IMR-90 (cell line): ENCODE data around the gene AGBL2. TPM values are rescaled to one million over a fixed set of nuclear protein-coding genes. Genes with fewer than 3 reads are reported as not detected.
"Not testable (repeated sequence)": the region's sequence is repeated elsewhere in the genome, so short reads cannot be mapped to it uniquely, and the experiment has no call there.

Source experiments
- ATAC-seq: fragments of 200-7000 bp; cut with Tn5 transposase; 2 replicates; pipeline ENCODE4 v1.9.1; 2020; ENCODE audit warnings: low read depth, mild to moderate bottlenecking, moderate library complexity
- BruUV-seq: library from RNA; stranded (reverse); fragments of 400-500 nt; replicated peaks from 2 replicates; lab custom pipeline; 2021; lab: Mats Ljungman, UMichigan
- CTCF ChIA-PET: fragments of 300-600 bp; formaldehyde crosslinking; extraction: SDS; loops from one replicate; lab custom pipeline; 2021; ENCODE audit warnings: antibody characterized with exemption; lab: Yijun Ruan, JAX
- POLR2A ChIA-PET: fragments of 300-600 bp; sonication (Branson Sonifier 250); formaldehyde crosslinking; loops from one replicate; lab custom pipeline; 2022; ENCODE audit warnings: antibody characterized with exemption; ENCODE audit not compliant: unreplicated experiment; lab: Charles Lee
- DNase-seq: peaks from one replicate; pipeline ENCODE4 v3.0.0; 2013
- H2AFZ ChIP-seq: replicated peaks from 2 replicates; pipeline ENCODE3; 2013; ENCODE audit warnings: low read length, mild to moderate bottlenecking; ENCODE audit not compliant: poor library complexity
- H2AK5ac ChIP-seq: 2 replicates; pipeline ENCODE4 v1.6.1; 2013; ENCODE audit warnings: low read depth, low read length, inconsistent platforms
- H2AK9ac ChIP-seq: replicated peaks from 2 replicates; pipeline ENCODE3; 2013; ENCODE audit warnings: mild to moderate bottlenecking, low read depth, low read length, moderate library complexity; ENCODE audit not compliant: poor library complexity
- H2BK120ac ChIP-seq: 2 replicates; pipeline ENCODE4 v1.6.1; 2013; ENCODE audit warnings: low read depth, low read length, inconsistent platforms
- H2BK15ac ChIP-seq: 3 replicates; pipeline ENCODE4 v1.6.1; 2013; ENCODE audit warnings: low read depth, low read length, inconsistent platforms
- H2BK20ac ChIP-seq: 2 replicates; pipeline ENCODE4 v1.6.1; 2013; ENCODE audit warnings: low read depth, mild to moderate bottlenecking, inconsistent platforms, low read length, moderate library complexity
- H2BK5ac ChIP-seq: 2 replicates; pipeline ENCODE4 v1.6.1; 2013; ENCODE audit warnings: mild to moderate bottlenecking, low read depth, low read length, inconsistent platforms; ENCODE audit not compliant: poor library complexity, severe bottlenecking
- H3K14ac ChIP-seq: replicated peaks from 2 replicates; pipeline ENCODE4 v1.6.1; 2013; ENCODE audit warnings: low read depth, low read length, inconsistent platforms
- H3K18ac ChIP-seq: 2 replicates; pipeline ENCODE4 v1.6.1; 2013; ENCODE audit warnings: low read depth, low read length, control low read depth
- H3K23ac ChIP-seq: 2 replicates; pipeline ENCODE4 v1.6.1; 2013; ENCODE audit warnings: low read depth, low read length, inconsistent platforms
- H3K27ac ChIP-seq: 2 replicates; pipeline ENCODE4 v1.5.1; 2013; ENCODE audit warnings: mild to moderate bottlenecking, control low read depth, low read length; ENCODE audit not compliant: insufficient read depth
- H3K27me3 ChIP-seq: 2 replicates; pipeline ENCODE4 v1.6.1; 2013; ENCODE audit warnings: low read length; ENCODE audit not compliant: control insufficient read depth, insufficient read depth
- H3K36me3 ChIP-seq: 2 replicates; pipeline ENCODE4 v1.6.1; 2013; ENCODE audit warnings: low read length, mixed read lengths; ENCODE audit not compliant: control insufficient read depth, insufficient read depth
- H3K4ac ChIP-seq: 2 replicates; pipeline ENCODE4 v1.6.1; 2013; ENCODE audit warnings: low read depth, low read length, inconsistent platforms
- H3K4me1 ChIP-seq: 2 replicates; pipeline ENCODE4 v1.6.1; 2013; ENCODE audit warnings: low read length, mixed read lengths; ENCODE audit not compliant: control insufficient read depth, insufficient read depth
- H3K4me2 ChIP-seq: 2 replicates; pipeline ENCODE4 v1.6.1; 2013; ENCODE audit warnings: low read depth, mild to moderate bottlenecking, control low read depth, low read length, moderate library complexity
- H3K4me3 ChIP-seq: 2 replicates; pipeline ENCODE4 v1.5.1; 2013; ENCODE audit warnings: low read depth, mild to moderate bottlenecking, control low read depth, low read length, moderate library complexity; ENCODE audit not compliant: insufficient read depth
- H3K56ac ChIP-seq: 2 replicates; pipeline ENCODE4 v1.6.1; 2013; ENCODE audit warnings: low read length, inconsistent platforms; ENCODE audit not compliant: insufficient read depth; ENCODE audit errors: extremely low read depth
- H3K79me1 ChIP-seq, 2 experiments: 2 replicates each; pipeline ENCODE4 v1.6.1; 2013; ENCODE audit warnings: low read length in 2 of 2, inconsistent platforms in 1 of 2, low read depth in 1 of 2
- H3K9ac ChIP-seq: 2 replicates; pipeline ENCODE4 v1.6.1; 2013; ENCODE audit warnings: low read depth, low read length, control low read depth
- H3K9me1 ChIP-seq: 2 replicates; pipeline ENCODE4 v1.6.1; 2013; ENCODE audit warnings: low read length, inconsistent platforms; ENCODE audit not compliant: insufficient read depth
- H3K9me3 ChIP-seq: 2 replicates; pipeline ENCODE4 v1.6.1; 2013; ENCODE audit warnings: low read length; ENCODE audit not compliant: control insufficient read depth, insufficient read depth
- H4K20me1 ChIP-seq: 2 replicates; pipeline ENCODE4 v1.6.1; 2013; ENCODE audit warnings: low read length, inconsistent platforms; ENCODE audit not compliant: insufficient read depth
- H4K5ac ChIP-seq: 2 replicates; pipeline ENCODE4 v1.6.1; 2013; ENCODE audit warnings: mild to moderate bottlenecking, low read depth, low read length, control low read depth
- H4K8ac ChIP-seq, 2 experiments: 2 replicates each; pipeline ENCODE4 v1.6.1; 2013; ENCODE audit warnings: low read depth in 2 of 2, low read length in 2 of 2, control low read depth in 1 of 2, inconsistent platforms in 1 of 2
- H4K91ac ChIP-seq: 2 replicates; pipeline ENCODE4 v1.6.1; 2013; ENCODE audit warnings: low read depth, low read length, inconsistent platforms; ENCODE audit not compliant: insufficient read depth
- WGBS, 2 experiments: methylation state at CpG; one replicate each; pipeline versions ENCODE4 v1.1.5 to v1.1.7; 2013; ENCODE audit warnings: missing lambda C conversion rate in 2 of 2; ENCODE audit not compliant: insufficient read length in 1 of 2; ENCODE audit errors: extremely low coverage in 2 of 2; 5-methylcytosine and 5-hydroxymethylcytosine counted together
- dilution Hi-C: fragments of 300-500 bp; cut with HindIII; formaldehyde crosslinking; loops from one replicate; pipeline ENCODE4 v1.14.3; 2018; ENCODE audit warnings: low sequenced_read_pairs; ENCODE audit not compliant: unreplicated experiment
- in situ Hi-C: fragments of 300-500 bp; cut with MboI; formaldehyde crosslinking; loops from 3 replicates; pipeline ENCODE4 v1.14.3; 2019; ENCODE audit warnings: low sequenced_read_pairs, inconsistent platforms, mixed read lengths
- intact Hi-C: fragments of 100-400 bp; cut with micrococcal nuclease; formaldehyde crosslinking; loops from 2 replicates; pipeline ENCODE4 v1.10.0; 2022
- polyA plus RNA-seq, 3 experiments: library from polyadenylated mRNA; depleted of rRNA; stranded (reverse); fragments of >200 nt; gene quantifications; 2 replicates each; pipeline ENCODE4 v1.2.3, GENCODE V29; 2012; ENCODE audit warnings: low replicate concordance in 1 of 3
- total RNA-seq: library from RNA; depleted of rRNA; stranded (reverse); fragments of >200 nt; gene quantifications from 2 replicates; pipeline ENCODE4 v1.2.3, GENCODE V29; 2012

AGBL2 gene
- total and polyA plus RNA-seq, 2 of the 4 experiments (the other 2 are of a cell fraction): 0.36 to 1.2 TPM

DNA sequence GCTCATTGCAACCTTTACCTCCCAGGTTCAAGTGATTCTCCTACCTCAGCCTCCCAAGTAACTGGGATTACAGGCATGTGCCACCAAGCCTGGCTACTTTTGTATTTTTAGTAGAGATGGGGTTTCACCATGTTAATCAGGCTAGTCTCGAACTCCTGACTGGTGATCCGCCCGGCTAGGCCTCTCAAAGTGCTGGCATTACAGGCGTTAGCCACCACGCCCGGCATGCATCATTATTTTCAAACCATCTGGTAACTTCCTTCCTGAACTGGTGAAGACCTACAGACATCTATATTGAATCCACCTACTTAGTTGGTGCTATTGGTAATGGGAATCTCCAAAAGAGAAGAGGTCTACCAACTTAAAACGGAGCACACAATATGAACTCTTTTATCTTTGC lies 22.6 kb upstream of the AGBL2 start:
- H3K14ac ChIP-seq, H2BK15ac ChIP-seq, BruUV-seq, H2BK5ac ChIP-seq, H3K56ac ChIP-seq, H3K9me1 ChIP-seq, H3K18ac ChIP-seq, H2AK5ac ChIP-seq, H3K4ac ChIP-seq, CTCF ChIA-PET, H4K8ac ChIP-seq, H2BK120ac ChIP-seq, H3K9ac ChIP-seq, H3K27ac ChIP-seq, H3K27me3 ChIP-seq, H3K23ac ChIP-seq, H3K4me1 ChIP-seq, H2BK20ac ChIP-seq, ATAC-seq, H3K4me3 ChIP-seq, H2AFZ ChIP-seq, H2AK9ac ChIP-seq, dilution Hi-C loops, H3K4me2 ChIP-seq, H4K91ac ChIP-seq, H4K5ac ChIP-seq, H4K20me1 ChIP-seq, DNase-seq, H3K9me3 ChIP-seq: not testable (repeated sequence)
- intact Hi-C loops (loop anchor here (10.0 kb wide), 1 partner anchor 67 kb away; no protein-coding TSS in a partner anchor), in situ Hi-C loops (loop anchor here (25.0 kb wide), 1 partner anchor 951 kb away; no protein-coding TSS in a partner anchor)
- 95% methylated on average over 4 of the region's 7 CpGs; no CpG with 5 or more reads in 1 of the 2 experiments for WGBS, 2 experiments
- Histone ChIP-seq H3K36me3 (peaks cover 59% of the 10 kb centered on the region), H3K79me1 (peaks cover 20 to 30% of the 10 kb centered on the region in 2 experiments; a peak in 3 of 4 replicates)
- POLR2A ChIA-PET: interaction anchor here (0.7 kb wide), 1 partner anchor 16 kb away, joined by 5 read pairs; no protein-coding TSS in a partner anchor
